ENCODE results near the gene CPT1C.

DNA sequence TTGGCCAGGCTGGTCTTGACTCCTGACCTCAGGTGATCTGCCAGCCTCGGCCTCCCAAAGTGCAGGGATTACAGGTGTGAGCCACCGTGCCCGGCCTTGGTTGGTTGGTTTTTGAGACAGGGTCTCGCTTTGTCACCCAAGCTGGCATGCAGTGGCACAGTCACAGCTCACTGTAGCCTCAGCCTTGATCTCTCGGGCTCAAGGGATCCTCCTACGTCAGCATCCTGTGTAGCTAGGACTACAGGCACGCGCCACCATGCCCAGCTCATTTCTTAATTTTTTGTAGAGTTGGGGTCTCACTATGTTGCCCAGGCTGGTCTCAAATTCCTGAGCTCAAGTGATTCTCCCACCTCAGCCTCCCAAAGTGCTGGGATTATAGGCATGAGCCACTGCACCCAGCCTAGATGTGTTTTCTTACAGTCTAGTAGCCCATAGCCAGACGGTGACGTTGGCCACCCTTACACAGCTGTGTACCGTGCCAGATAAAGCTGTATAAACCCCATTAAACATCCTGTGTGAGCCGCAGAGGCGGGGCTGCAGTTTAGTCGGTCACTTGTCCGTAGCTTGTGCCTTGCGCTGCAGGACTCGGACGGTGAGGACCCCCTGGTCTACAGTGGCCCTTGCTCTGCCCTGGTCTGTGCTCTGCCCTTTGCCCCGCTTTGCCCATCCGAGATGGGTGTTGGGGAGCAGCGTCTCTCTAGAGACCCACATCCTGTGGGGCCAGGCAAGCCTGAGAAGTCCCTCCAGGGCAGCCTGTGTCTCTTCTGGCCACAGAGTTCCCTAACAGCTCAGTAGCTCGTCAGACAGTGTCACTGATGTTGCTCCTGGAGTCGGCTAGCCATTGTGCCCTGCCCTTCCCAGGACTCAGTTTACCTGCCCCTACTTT is 35.1 kb upstream of the CPT1C start:
- TF ChIP-seq, protein P1, sequence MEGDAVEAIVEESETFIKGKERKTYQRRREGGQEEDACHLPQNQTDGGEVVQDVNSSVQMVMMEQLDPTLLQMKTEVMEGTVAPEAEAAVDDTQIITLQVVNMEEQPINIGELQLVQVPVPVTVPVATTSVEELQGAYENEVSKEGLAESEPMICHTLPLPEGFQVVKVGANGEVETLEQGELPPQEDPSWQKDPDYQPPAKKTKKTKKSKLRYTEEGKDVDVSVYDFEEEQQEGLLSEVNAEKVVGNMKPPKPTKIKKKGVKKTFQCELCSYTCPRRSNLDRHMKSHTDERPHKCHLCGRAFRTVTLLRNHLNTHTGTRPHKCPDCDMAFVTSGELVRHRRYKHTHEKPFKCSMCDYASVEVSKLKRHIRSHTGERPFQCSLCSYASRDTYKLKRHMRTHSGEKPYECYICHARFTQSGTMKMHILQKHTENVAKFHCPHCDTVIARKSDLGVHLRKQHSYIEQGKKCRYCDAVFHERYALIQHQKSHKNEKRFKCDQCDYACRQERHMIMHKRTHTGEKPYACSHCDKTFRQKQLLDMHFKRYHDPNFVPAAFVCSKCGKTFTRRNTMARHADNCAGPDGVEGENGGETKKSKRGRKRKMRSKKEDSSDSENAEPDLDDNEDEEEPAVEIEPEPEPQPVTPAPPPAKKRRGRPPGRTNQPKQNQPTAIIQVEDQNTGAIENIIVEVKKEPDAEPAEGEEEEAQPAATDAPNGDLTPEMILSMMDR (IDR thresholded peaks at IDR 0.05; ENCODE audit: extremely low read depth in 1 of 2, insufficient read depth in 1 of 2, low read depth in 1 of 2, low read length in 2 of 2), result no peak
- TF ChIP-seq MYC (IDR thresholded peaks at IDR 0.05; ENCODE audit: low read depth, low read length) (no peak), POLR2A (IDR thresholded peaks at IDR 0.05; ENCODE audit: low read depth, low read length) (no peak), POLR2AphosphoS5 (IDR thresholded peaks at IDR 0.05; ENCODE audit: insufficient read depth, low read depth, low read length) (no peak), EZH2 (IDR thresholded peaks at IDR 0.05; ENCODE audit: borderline replicate concordance, low read depth, low read length, severe bottlenecking) (no peak)
